Stomach smooth muscle (tissue), 2 donors: ENCODE data around the gene CCND2.

Experiments used
- H3K27ac ChIP-seq: one replicate; pipeline ENCODE4 v1.7.0; 2013; ENCODE audit warnings: mild to moderate bottlenecking, low read length, inconsistent platforms
- H3K27me3 ChIP-seq, 2 donors: one replicate each; pipeline ENCODE4 v1.7.0; 2013; ENCODE audit warnings: low read length in 2 of 2; ENCODE audit not compliant: insufficient read depth in 2 of 2, control insufficient read depth in 1 of 2
- H3K36me3 ChIP-seq, 2 donors: one replicate each; pipeline ENCODE4 v1.7.0; 2013; ENCODE audit warnings: low read length in 2 of 2; ENCODE audit not compliant: control insufficient read depth in 2 of 2, insufficient read depth in 2 of 2
- H3K4me1 ChIP-seq: one replicate; pipeline ENCODE4 v1.7.0; 2013; ENCODE audit warnings: low read length; ENCODE audit not compliant: control insufficient read depth, insufficient read depth
- H3K4me3 ChIP-seq, 2 donors: one replicate each; pipeline ENCODE4 v1.7.0; 2013; ENCODE audit warnings: low read length in 2 of 2
- H3K9ac ChIP-seq, 2 donors: one replicate each; pipeline ENCODE4 v1.7.0; 2013; ENCODE audit warnings: low read length in 2 of 2, mild to moderate bottlenecking in 1 of 2
- H3K9me3 ChIP-seq, 2 donors: one replicate each; pipeline ENCODE4 v1.7.0; 2013; ENCODE audit warnings: low read length in 2 of 2; ENCODE audit not compliant: control insufficient read depth in 2 of 2
- donor health status: healthy.
- donor health status: Pancreatic carcinoma.

Gene CCND2

GRCh38 chr12:4256043-4256826 is 17.3 kb upstream of the CCND2 start:
- Histone ChIP-seq H3K9ac (no peak overlapping the region), H3K27me3 (no peaks in the 10 kb centered on the region), H3K4me1 (no peaks in the 10 kb centered on the region), H3K4me3 (no peak overlapping the region), H3K27ac (no peak overlapping the region), H3K9me3 (no peaks in the 10 kb centered on the region), H3K36me3 (no peaks in the 10 kb centered on the region)

- H3K4me3 ChIP-seq: no peak overlapping the region
- H3K9ac ChIP-seq: no peak overlapping the region
- H3K27ac ChIP-seq: no peak overlapping the region
- no peaks in the 10 kb centered on the region for H3K36me3 ChIP-seq
- H3K27me3 ChIP-seq: no peaks in the 10 kb centered on the region
- H3K4me1 ChIP-seq: no peaks in the 10 kb centered on the region
- no peaks in the 10 kb centered on the region for H3K9me3 ChIP-seq
Observed at GRCh38 chr12:4257442-4257841, 16.1 kb upstream of the CCND2 start.

- Histone ChIP-seq H3K36me3 (no peaks in the 10 kb centered on the region), H3K27ac (no peak overlapping the region), H3K9me3 (no peaks in the 10 kb centered on the region), H3K4me1 (no peaks in the 10 kb centered on the region), H3K9ac (no peak overlapping the region), H3K4me3 (no peak overlapping the region), H3K27me3 (no peaks in the 10 kb centered on the region)
Observed at GRCh38 chr12:4259099-4259498, 14.5 kb upstream of the CCND2 start.

DNA sequence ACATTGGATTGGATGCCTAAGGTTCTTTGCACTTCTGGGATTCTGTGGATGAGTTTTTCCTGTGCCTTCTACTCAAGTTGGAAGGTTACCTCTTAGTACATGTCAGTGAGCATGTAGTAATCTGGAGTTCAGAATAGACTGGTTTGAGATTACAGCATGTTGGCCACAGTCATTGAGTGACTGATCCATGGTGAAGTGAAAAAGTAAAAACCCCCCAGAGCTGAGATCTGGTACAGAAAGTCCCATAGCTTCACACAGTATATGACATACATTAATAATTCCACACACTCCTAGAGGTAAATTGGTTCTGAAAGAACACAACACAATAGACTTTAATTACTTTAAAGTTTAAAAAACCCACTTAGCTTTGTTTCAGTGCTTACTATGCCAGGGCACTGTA is 11.9 kb upstream of the CCND2 start:
- no peaks in the 10 kb centered on the region for H3K9me3 ChIP-seq
- no peaks in the 10 kb centered on the region for H3K4me1 ChIP-seq
- no peaks in the 10 kb centered on the region for H3K36me3 ChIP-seq
- H3K9ac ChIP-seq: no peak overlapping the region
- no peak overlapping the region for H3K27ac ChIP-seq
- no peaks in the 10 kb centered on the region for H3K27me3 ChIP-seq
- no peak overlapping the region for H3K4me3 ChIP-seq

GRCh38 chr12:4265280-4265679 is 8.3 kb upstream of the CCND2 start:
- no peaks in the 10 kb centered on the region for H3K36me3 ChIP-seq
- no peaks in the 10 kb centered on the region for H3K9me3 ChIP-seq
- H3K4me3 ChIP-seq: no peak overlapping the region
- H3K27ac ChIP-seq: no peak overlapping the region
- H3K27me3 ChIP-seq: no peaks in the 10 kb centered on the region
- peaks cover 12% of the 10 kb centered on the region for H3K4me1 ChIP-seq
- H3K9ac ChIP-seq: no peak overlapping the region

- Histone ChIP-seq H3K27me3 (no peaks in the 10 kb centered on the region), H3K9me3 (no peaks in the 10 kb centered on the region)
Observed at GRCh38 chr12:4266990-4267389, 6.6 kb upstream of the CCND2 start.

DNA sequence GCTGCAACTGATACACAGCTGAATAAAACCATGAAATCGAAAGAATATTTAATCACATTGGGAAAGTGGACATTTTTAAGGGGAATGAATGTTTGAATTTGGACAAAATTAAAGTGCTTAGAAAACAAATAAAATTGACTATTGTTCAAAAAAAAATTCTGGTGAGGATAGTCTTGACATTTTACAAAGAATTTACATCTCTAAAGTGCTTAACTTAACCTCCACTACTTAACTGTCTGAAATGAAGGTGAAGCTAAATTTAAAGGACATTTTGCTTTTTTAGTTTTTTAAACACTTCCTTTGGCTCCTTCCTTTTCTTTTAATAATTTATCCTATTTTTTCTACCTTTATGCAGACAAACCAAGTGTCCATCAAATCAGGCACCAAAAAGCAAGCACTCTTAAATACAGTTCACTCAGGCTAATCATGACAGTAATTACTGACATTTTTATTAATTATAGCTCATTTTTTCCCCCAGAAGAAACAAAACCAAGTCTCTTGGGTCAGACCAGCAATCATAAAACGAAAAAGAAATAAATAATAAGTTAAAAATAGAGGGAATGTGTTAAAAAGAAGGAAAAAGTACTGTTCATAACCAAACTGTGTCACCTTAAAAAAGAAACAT is 5.7 kb upstream of the CCND2 start:
- Histone ChIP-seq H3K36me3 (no peaks in the 10 kb centered on the region), H3K9me3 (no peaks in the 10 kb centered on the region), H3K4me3 (no peak overlapping the region), H3K27ac (no peak overlapping the region), H3K4me1 (peaks cover 29% of the 10 kb centered on the region), H3K27me3 (no peaks in the 10 kb centered on the region), H3K9ac (peak overlapping the region in 1 of 2 donors; percentile 81)

More at GRCh38 chr12:4266990-4267389, 6.6 kb upstream of the CCND2 start:
- no peaks in the 10 kb centered on the region for H3K36me3 ChIP-seq
- peaks cover 22% of the 10 kb centered on the region for H3K4me1 ChIP-seq
- no peak overlapping the region for H3K9ac ChIP-seq
- no peak overlapping the region for H3K4me3 ChIP-seq
- H3K27ac ChIP-seq: no peak overlapping the region

GRCh38 chr12:4268329-4269181 is 5.0 kb upstream of the CCND2 start:
- Histone ChIP-seq H3K4me1 (peaks cover 36% of the 10 kb centered on the region), H3K27me3 (no peaks in the 10 kb centered on the region), H3K27ac (peak overlapping the region; percentile 76), H3K4me3 (peak overlapping the region; percentile 79 to 94), H3K9ac (peak overlapping the region; percentile 81 to 87), H3K36me3 (no peaks in the 10 kb centered on the region), H3K9me3 (no peaks in the 10 kb centered on the region)

GRCh38 chr12:4269279-4269991 is 4.1 kb upstream of the CCND2 start:
- no peaks in the 10 kb centered on the region for H3K27me3 ChIP-seq
- H3K36me3 ChIP-seq: no peaks in the 10 kb centered on the region
- peak overlapping the region; percentile 76 for H3K27ac ChIP-seq
- H3K4me3 ChIP-seq: peak overlapping the region; percentile 64 to 79
- no peaks in the 10 kb centered on the region for H3K9me3 ChIP-seq
- H3K4me1 ChIP-seq: peaks cover 41% of the 10 kb centered on the region
- peak overlapping the region; percentile 60 to 81 for H3K9ac ChIP-seq
